ENCODE measurements around the gene NTM.

NTM gene

DNA sequence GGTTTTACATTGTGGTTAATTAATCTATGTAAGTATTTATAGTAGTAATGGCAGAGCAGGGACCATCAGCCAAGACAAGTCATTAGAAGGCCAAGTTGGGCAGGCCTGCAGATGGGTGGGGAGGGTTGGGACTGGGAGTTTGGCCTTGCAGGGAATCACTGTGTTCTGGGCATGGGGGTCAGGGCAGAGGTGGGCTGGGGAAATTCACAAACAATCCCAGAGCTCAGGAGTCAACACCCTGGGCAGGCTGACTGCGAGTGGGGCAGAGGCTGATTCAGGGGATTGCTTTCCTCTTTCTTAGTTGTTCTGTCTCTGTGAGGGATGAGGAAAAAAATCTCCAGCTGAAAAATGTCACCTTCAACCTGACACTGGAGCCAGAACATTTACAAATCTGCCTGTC lies 322.5 kb downstream of the NTM start:
- no peak for DNase-seq

DNA sequence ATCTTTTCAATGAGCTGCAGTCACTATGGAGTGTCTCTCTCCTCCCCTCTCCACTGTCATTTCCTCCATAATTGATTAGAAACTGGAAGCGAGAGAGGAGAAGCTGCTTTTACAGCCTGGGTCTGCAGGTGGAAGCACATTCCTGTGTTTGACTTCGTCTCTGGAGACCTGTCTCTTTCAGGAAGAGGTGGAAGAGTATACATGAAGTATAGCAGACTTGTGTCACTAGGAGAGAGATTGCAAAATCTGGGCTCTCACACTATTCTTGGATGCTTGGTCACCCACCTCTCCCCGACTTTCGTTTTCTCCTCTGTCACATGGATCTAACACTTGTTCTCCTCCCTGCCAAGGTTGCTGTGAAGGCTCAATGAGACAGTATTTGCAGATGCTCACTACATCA lies 323.3 kb downstream of the NTM start:
- DNase-seq = no peak

DNA sequence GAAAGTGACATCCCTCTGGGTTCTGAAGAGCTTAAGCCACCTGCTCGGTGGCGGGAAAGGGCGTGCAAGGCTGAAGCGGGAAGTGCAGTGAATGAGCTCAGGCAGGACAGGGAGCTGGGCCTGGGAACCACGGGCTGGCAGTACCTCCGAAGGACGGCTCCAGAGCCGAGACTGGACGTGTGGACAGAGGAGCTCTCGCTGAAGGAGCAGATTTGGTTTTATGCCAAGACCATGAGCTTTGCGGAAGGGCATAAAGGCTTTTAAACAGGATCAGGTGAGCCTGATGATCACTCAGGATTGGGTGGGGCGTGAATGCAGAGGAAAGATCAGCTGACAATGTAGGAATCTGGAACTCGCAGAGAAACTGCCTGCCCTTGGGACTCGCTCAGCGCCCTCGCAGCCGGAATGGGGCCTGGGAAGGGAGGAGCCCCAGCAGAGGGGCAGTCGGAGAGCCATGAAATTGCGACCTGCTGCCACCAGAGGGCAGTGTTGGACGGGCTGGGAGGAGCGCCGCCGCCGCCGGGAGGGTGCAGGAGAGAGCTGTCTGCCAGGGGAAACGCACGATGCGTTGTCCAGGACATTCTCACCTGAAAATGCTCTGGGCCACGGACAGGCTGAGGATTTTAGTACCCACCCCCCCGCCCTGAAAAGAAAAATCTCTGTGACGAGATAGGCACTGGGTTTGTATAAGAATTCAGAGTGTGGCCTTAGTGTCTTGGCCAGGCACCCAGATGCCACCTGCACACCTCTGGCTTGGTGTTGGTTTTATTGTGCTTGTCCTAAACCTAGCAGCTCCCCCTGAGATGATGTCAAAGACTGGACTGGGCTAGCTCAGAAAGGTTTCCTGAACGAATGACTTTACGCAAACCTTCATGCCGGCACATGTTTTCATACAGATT lies 324.4 kb downstream of the NTM start:
- DNase-seq = peak; percentile 44

GRCh38 chr11:131695889-131696429 lies 325.5 kb downstream of the NTM start:
- no peak for DNase-seq

- DNase-seq = no peak
Measured at GRCh38 chr11:131696690-131697089, 326.3 kb downstream of the NTM start.

DNA sequence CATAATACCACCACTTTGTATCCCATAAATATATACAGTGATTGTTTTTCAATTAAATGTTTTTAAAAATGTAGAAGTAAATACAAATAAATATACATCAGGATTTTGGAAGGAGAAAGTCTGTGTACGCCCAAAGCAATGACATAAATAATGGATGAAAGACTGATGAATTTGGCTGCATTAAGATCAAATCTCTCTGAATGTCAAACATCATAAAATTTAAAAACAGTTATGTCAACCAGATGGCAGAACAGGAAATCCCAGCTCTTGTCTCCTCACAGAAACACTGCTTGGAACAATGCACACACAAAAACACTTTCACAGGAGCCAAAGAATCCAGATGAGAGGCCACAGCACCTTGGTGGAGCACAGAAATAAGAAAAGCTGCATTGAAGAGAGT lies 332.9 kb downstream of the NTM start:
- DNase-seq = no peak

DNA sequence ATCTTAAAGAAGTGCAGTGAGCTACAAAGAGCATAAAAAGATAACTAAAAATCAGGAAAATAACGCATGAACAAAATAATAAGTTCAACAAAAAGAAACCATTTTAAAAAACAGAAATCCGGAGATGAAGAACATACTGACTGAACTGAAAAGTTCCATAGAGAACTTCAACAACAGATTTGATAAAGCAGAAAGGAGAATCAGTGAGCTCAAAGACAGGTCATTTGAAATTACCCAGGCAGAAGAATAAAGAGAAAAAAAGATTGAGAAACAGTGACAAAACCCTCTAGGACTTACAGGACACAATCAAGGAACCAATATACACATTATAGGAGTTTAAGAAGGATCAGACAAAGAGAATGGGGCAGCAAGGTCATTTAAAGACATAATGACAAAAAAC lies 334.3 kb downstream of the NTM start:
- DNase-seq = no peak

GRCh38 chr11:131710511-131710910 lies 340.1 kb downstream of the NTM start:
- no peak for DNase-seq

DNA sequence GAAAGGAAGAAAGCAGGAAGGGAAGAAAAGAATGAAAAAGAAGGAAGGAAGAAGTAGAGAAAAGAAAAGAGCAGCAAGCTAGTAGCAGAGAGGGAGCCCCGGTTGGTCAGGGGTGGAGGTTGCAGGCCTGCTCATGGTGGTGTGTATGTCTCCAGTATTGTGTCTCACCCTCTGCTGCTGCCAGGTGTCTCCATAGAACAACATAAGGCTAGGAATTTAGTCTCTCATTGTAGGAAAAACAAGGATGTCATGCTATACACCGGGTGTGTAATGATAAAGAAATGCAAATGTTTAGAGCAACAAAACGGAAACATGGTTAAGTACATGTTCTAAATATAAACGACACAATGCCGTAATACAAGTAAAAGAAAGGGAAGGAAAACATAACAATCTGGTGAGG lies 342.5 kb downstream of the NTM start:
- no peak for DNase-seq

DNA sequence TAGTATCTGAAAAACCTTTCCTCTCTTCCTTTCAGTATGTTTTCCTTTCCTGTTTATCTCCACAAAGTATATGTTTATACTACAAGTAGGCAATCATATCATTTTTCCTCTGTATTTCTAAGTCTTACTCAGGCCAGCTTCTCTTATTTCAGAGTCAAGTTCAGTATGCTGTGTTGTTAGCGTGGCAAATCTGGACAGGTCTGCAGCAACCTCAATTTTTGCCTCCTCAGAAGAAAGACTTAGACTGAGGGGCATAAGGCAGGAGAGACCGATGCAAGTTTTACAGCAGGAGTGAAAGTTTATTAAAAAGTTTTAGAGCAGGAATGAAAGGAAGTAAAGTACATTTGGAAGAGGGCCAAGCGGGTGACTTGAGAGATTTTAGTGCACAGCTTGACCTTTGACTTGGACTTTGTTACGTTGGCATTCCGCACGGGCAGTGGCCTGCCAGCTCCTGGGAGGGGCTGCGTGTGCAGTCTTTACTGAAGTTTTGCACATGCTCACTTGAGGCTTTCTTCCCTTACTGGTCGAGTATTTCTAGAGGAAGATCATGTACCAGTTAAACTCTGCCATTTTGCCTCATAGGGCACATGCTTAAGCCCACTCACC lies 343.2 kb downstream of the NTM start:
- no peak for DNase-seq

GRCh38 chr11:131717616-131718015 lies 347.2 kb downstream of the NTM start:
- DNase-seq = no peak

- DNase-seq = no peak
Measured at GRCh38 chr11:131723088-131723487, 352.7 kb downstream of the NTM start.

DNA sequence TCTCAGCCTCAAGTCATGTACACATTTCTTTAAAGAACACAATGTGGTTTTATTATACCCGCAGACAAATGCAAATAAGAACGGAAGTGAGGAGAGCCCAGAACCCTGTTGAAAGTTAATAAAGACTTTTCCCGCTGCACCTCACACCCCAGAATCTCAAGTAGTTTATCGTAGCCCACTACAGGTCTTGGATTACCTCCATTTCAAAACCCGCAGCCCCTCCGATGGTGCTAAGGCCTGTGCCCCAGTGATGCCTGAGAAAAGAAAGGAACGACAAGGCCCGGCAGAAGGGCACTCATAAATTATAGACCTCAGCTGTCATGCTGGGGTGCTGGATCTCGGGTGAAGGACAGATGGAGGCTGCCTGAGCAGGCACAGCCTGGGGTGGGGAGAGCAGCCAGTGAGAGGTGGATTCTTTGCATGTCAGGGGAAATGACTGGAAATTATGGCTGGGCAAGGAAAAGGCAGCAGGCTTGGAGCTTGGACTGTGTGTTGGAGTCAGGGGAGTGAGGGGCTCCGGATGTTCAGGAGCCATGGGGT lies 354.1 kb downstream of the NTM start:
- DNase-seq = no peak

GRCh38 chr11:131734871-131735270 lies 364.5 kb downstream of the NTM start:
- no peak for DNase-seq

GRCh38 chr11:131737357-131737756 lies 366.9 kb downstream of the NTM start:
- DNase-seq = no peak

DNA sequence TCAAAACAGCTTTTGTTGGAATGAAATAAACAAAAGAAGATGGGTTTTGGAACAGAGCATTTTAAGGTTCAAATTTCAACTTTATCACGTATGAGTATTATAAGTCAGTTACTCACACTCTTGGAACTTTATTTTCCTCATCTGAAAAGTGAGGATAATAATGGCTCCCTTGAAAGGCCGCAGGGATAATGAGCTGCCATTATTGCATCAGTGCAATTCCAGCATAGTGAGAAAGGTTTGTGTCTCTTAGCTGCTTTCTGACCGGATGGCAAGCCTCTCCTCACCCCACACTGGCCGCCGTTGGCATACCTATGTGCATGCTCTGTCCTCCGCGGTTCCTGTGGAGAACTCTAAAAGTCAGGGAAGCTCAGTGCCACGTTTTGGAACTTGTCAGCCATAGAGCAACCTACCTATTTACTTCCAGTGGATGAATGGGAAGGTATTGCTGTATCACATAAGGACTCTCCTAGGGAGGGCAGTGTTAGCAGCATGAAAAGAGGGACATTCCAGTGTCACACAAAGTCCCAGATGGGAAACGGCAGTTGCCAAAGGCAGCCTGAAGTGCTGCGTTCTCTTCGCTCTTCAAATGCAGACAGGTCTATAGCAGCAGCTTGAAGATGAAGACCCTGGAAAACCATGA lies 368.9 kb downstream of the NTM start:
- no peak for DNase-seq

DNA sequence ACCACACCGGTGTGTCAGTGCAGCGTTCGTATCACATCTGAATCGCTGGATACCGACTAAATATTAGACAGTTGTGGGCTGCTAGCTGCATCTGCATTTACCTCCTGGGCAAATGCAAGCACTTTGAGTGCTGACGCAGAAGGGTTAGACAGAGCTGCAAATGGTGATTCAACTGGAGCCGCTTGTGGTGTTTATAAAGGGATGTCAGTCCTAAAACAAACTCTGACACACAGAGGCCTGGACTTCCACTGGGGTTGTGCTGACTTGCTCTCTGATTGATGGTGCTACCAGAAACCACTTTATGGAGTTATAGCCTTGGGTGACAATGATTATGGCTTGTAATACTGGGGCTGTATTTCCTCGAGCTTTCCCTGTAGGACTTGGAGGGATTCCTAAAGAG lies 374.4 kb downstream of the NTM start:
- DNase-seq = no peak

GRCh38 chr11:131745405-131745804 lies 375.0 kb downstream of the NTM start:
- no peak for DNase-seq

GRCh38 chr11:131746201-131746600 lies 375.8 kb downstream of the NTM start:
- no peak for DNase-seq

DNA sequence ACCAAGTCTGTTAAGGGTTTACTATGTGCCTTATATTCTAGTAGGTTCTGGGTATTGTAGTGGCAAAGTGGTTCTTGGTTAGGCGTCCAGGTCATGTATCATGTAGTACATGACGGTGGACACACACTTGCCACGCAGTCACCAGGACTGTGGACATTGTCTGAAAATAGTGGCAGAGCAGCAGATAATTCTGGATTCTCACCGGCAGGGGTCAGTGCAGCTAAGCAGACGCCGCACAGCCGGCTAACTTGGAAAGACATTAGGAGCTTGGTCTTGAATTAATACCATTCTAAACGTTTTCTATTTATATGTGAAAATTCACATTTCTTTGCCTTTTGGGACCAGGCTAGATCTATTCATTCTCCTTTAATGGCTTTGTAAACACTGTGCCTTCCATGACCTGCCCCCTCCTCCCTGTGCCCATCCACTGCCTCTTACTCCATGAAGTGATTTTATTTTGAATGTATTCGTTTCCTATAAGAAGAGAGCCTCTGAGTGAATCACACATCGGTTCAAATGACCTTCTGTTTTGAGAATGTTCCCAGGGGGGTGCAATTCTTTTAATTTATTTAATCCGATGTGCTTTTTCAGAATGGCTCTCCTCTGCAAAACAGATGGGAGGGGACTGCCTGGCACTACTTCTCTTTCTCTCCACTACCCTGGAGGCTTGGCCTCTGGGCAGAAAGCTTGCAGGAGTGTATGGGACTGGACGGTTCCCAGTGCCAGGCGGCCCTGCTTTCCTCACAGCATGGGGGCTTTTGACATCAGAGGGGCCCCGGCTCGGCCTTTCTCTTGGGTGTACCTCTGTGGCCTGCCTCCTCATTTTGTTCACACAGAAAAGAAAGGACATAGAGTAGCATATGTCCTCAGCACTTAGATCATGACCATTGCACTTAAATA lies 378.0 kb downstream of the NTM start:
- DNase-seq = peak; percentile 51

- DNase-seq = no peak
Measured at GRCh38 chr11:131749101-131749500, 378.7 kb downstream of the NTM start.

DNA sequence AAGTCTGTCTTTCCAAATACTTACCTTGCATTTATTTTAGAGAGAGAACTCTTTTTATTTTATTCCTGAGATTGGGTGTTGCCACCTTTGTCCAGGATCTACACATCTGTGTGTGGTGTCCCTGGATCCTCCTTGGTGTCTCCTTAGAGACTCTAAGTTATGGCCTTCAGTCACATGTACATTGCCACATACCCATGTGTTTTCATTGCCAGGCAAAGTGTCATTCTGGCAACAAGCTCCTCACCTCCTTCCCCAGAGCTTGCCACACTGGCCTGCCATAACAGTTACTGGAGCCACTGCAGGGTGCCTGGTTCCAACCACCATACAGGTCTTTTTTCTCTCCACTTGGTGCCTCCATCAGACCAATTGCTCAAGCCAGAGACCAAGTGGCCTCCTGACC lies 379.7 kb downstream of the NTM start:
- no peak for DNase-seq

All from GF-D8 (cell line).